HAP-1 (cell line): ENCODE data around the gene CPNE7.
"Not testable (repeated sequence)": the region's sequence is repeated elsewhere in the genome, so short reads cannot be mapped to it uniquely, and the experiment has no call there.

Experiments
- DNase-seq, 2 experiments: peaks; one replicate each; pipeline ENCODE4 v3.0.0-alpha.2; 2016 to 2020; ENCODE audit warnings: low spot score in 2 of 2
- H3K27me3 ChIP-seq: fragments of 250-450 bp; sonication (Bioruptor Pico); 2 replicates; pipeline ENCODE4 v1.5.1; 2020; ENCODE audit warnings: low read depth, mild to moderate bottlenecking, moderate library complexity
- H3K36me3 ChIP-seq: fragments of 250-450 bp; sonication (Bioruptor Pico); replicated peaks from 2 replicates; pipeline ENCODE4 v1.5.1; 2020; ENCODE audit warnings: mild to moderate bottlenecking
- H3K4me1 ChIP-seq: fragments of 250-450 bp; sonication (Bioruptor Pico); 2 replicates; pipeline ENCODE4 v1.5.1; 2020; ENCODE audit warnings: mild to moderate bottlenecking
- H3K4me3 ChIP-seq: fragments of 250-450 bp; sonication (Bioruptor Pico); 2 replicates; pipeline ENCODE4 v1.5.1; 2020; ENCODE audit warnings: mild to moderate bottlenecking, moderate library complexity
- H3K9me3 ChIP-seq: fragments of 250-450 bp; sonication (Bioruptor Pico); 2 replicates; pipeline ENCODE4 v1.5.1; 2020; ENCODE audit warnings: mild to moderate bottlenecking, moderate library complexity
- in situ Hi-C: fragments of 300-500 bp; cut with MboI; formaldehyde crosslinking; loops from 3 replicates; pipeline ENCODE4 v1.14.3; 2020; ENCODE audit warnings: low sequenced_read_pairs, inconsistent platforms, mixed read lengths

CPNE7 gene

GRCh38 chr16:89564476-89565255 lies 10.9 kb upstream of the CPNE7 start:
- H3K27me3 ChIP-seq, result no peaks in the 10 kb centered on the region
- peak overlapping the region; percentile 73 for H3K4me3 ChIP-seq
- H3K9me3 ChIP-seq, result no peaks in the 10 kb centered on the region
- peak in 1 of 2 experiments; percentile 64 for DNase-seq
- H3K36me3 ChIP-seq, result peaks cover 44% of the 10 kb centered on the region
- in situ Hi-C loops, result loop anchor here (25.0 kb wide), 1 partner anchor 752 kb away; the partner anchor contains the start of genes APRT and CDT1
- H3K4me1 ChIP-seq, result peaks cover 39% of the 10 kb centered on the region

GRCh38 chr16:89565256-89565505 lies 10.4 kb upstream of the CPNE7 start:
- Histone ChIP-seq H3K9me3 (no peaks in the 10 kb centered on the region), H3K4me1 (peaks cover 38% of the 10 kb centered on the region), H3K36me3 (peaks cover 44% of the 10 kb centered on the region), H3K27me3 (no peaks in the 10 kb centered on the region), H3K4me3 (peak overlapping the region; percentile 73; the same call in 1 of the 2 replicates)
- in situ Hi-C loops, result loop anchor here (25.0 kb wide), 1 partner anchor 753 kb away; the partner anchor contains the start of genes APRT and CDT1
- DNase-seq, result peak in 1 of 2 experiments; percentile 66

DNA sequence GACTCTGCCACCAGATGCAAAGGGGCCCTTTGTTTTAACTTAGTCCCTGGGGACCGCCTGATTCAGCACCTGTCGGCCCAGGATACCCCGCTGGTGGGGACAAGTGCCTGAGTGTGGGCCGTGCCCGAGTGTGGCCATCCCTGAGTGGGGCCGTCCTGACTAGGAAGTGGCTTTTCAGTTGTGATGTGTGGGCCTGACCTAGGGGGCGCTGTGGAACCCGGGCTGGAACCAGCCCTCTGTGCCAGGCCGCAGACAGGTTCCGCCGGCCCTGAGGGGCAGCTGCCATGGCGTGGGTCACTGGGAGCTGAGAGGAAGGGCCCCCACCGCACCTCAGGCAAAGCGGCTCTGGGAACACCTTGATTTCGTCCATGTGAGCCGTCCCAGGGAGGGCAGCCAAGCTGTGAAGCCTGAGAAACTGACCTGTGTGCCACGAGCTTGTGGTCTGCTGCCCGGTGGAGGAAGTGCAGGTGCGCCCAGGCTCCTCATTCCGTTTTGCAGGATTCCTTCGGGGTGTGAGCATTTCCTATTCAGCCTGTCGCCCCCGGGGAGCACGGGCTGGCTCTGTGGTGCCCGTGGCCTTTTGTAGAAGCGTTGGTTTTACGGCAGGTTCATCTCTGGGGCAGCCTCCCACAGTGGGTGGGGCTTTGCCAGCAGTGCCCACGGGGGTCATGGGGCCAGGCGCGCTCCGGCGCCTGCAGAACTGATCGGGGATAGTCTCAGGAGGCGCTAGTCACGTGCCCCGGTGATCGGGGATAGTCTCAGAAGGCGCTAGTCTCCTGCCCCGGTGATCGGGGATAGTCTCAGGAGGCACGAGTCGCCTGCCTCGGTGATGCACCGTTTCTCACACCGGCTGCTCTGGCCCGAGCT lies 9.8 kb upstream of the CPNE7 start:
- H3K4me1 ChIP-seq, result peaks cover 38% of the 10 kb centered on the region
- peak; percentile 40 to 87 for DNase-seq
- in situ Hi-C loops, result loop anchor here (25.0 kb wide), 1 partner anchor 753 kb away; the partner anchor contains the start of genes APRT and CDT1
- no peaks in the 10 kb centered on the region for H3K27me3 ChIP-seq
- peaks cover 43% of the 10 kb centered on the region for H3K36me3 ChIP-seq
- H3K9me3 ChIP-seq, result no peaks in the 10 kb centered on the region
- H3K4me3 ChIP-seq, result peak overlapping the region; percentile 73

DNA sequence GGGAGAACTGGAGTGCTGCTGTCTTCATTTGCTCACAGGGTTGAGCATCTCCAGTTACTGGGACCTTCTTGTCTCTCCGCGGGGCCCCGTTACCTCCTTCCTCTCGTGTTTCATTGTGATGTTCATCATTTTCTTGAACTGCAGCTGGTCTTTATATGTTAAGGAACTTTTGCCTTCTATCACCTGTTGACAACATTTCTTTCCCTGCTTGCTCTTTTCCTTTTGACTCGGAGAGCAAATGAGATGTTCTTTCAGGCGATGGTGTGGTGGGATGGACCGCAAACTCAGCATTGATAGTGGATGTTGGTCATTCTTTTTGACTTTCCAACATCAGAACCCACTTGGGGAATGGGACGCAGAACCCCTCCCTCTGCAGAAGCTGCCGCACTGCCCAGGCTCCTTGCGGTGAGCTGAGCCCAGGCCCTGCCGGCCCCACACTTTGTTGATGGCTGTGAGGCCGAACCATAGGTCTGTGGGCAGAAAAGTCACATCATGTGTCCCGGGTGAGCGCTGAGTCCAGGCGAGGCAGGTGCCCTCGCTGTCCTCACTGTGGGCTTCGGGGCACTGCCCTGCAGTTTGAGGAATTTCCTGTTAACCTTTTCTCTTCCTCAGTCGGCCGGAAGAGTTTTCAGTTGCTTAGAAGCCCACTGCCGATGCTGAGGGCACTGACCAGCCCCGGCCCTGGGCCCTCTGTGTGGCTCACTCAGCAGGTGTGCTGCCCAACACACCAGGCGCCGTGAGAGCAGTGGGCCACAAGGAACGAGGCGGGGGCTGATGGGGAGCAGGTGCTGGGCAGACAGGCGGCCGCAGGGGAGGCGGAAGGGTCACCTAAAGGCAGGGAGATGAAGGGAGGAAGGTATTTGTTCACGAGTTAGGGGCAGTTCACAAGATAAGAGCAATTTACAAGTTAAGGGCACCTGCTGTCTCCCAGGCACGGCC lies 7.6 kb upstream of the CPNE7 start:
- no peaks in the 10 kb centered on the region for H3K9me3 ChIP-seq
- no peaks in the 10 kb centered on the region for H3K27me3 ChIP-seq
- peaks cover 29% of the 10 kb centered on the region for H3K4me1 ChIP-seq
- no peak overlapping the region for H3K4me3 ChIP-seq
- H3K36me3 ChIP-seq, result peaks cover 21% of the 10 kb centered on the region
- no peak for DNase-seq
- in situ Hi-C loops, result loop anchor here (25.0 kb wide), 1 partner anchor 756 kb away; the partner anchor contains the start of genes APRT and CDT1

DNA sequence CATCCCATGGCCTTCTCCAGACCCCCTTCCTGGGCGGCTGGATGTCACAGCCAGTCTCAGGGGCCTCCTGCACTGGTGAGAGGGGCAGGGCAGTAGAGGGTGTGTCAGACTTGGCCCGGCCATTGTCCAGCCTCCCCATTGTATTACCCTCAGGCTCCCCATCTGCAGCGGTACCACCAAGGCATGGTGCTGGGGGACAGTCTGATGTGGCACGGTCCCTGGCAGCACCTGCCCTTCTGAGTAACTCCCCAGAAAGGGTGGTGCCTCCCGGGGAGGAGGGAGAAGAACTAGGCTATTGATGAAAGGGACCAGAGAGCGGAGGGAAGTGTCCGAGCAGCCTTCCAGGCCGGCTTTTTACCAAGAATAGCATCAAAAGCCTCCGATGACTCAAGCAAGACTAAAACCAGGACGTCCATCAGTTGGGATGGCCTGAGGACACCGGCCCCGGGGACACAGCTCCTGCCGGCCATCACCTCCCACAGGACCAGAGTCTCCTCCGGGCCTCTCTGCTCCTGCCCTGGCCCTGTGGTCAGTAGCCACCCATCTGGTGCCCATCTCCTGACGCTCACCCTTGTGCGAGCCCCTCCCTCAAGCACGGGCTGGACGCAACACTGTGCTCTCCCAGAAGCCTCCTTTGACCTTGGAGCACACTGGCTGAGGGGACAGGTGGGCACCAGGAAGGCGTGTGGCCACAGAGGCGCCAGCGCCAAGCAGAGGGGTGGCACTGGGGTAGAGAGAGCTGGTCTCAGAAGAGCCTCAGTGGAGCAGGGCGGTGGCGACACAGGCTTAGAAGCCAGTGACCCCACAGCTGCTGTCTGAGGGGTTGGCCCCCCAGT lies 5.8 kb upstream of the CPNE7 start:
- Histone ChIP-seq H3K36me3 (peaks cover 3% of the 10 kb centered on the region), H3K9me3 (no peaks in the 10 kb centered on the region), H3K4me3 (no peak overlapping the region), H3K27me3 (no peaks in the 10 kb centered on the region), H3K4me1 (peaks cover 17% of the 10 kb centered on the region)
- in situ Hi-C loops, result loop anchor here (25.0 kb wide), 1 partner anchor 757 kb away; the partner anchor contains the start of genes APRT and CDT1
- no peak for DNase-seq

GRCh38 chr16:89570342-89570923 lies 5.1 kb upstream of the CPNE7 start:
- Histone ChIP-seq H3K4me3 (no peak overlapping the region), H3K36me3 (no peaks in the 10 kb centered on the region), H3K9me3 (no peaks in the 10 kb centered on the region), H3K4me1 (peaks cover 10% of the 10 kb centered on the region), H3K27me3 (no peaks in the 10 kb centered on the region)
- no peak for DNase-seq
- in situ Hi-C loops, result loop anchor here (25.0 kb wide), 1 partner anchor 758 kb away; the partner anchor contains the start of genes APRT and CDT1

DNA sequence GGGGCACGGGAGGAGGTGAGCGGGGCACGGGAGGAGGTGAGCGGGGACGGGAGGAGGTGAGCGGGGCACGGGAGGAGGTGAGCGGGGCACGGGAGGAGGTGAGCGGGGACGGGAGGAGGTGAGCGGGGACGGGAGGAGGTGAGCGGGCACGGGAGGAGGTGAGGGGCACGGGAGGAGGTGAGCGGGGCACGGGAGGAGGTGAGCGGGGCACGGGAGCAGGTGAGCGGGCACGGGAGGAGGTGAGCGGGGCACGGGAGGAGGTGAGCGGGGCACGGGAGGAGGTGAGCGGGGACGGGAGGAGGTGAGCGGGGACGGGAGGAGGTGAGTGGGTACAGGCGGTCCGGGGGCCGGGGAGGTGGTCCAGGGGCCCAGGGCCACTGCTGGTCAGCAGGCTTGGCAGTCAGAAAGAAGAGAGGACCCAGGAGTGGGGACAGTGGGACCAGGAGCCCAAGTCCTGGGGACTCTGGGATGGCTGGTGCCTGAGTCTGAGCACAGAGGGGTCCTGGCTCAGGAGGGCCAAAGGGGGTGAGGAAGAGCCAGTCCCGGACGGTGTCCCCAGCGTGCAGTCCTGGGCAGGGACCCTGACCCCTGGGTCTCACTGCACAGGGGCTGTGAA lies 4.5 kb upstream of the CPNE7 start:
- in situ Hi-C loops, result loop anchor here (25.0 kb wide), 1 partner anchor 759 kb away; the partner anchor contains the start of genes APRT and CDT1
- H3K4me1 ChIP-seq, H3K9me3 ChIP-seq, H3K4me3 ChIP-seq, H3K27me3 ChIP-seq, H3K36me3 ChIP-seq, DNase-seq: not testable (repeated sequence)

GRCh38 chr16:89571636-89572035 lies 3.9 kb upstream of the CPNE7 start:
- Histone ChIP-seq H3K9me3 (no peaks in the 10 kb centered on the region), H3K4me3 (no peak overlapping the region), H3K4me1 (peaks cover 6% of the 10 kb centered on the region), H3K27me3 (no peaks in the 10 kb centered on the region), H3K36me3 (no peaks in the 10 kb centered on the region)
- in situ Hi-C loops, result loop anchor here (25.0 kb wide), 1 partner anchor 759 kb away; the partner anchor contains the start of genes APRT and CDT1
- DNase-seq, result no peak

DNA sequence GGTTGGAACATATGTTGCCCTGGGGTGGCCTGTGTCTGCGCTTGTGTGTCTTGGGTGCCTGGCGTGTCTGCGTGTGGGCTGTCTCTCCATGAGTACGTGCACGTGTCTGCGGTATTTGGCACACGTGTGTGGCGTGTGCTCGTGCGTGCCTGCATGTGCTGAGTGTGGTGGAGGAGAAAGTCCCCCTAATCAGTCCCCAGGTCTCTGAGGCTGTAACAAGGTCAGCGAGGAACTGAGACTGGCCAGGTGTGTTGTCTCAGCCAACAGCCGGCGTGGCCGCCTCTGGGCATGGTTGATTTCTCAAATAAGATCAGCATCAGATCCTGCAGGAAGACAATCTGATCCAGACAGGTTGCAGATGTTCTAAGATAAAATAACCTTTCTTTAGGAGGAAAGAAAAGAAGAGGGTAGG lies 3.5 kb upstream of the CPNE7 start:
- H3K4me3 ChIP-seq, result no peak overlapping the region
- peaks cover 6% of the 10 kb centered on the region for H3K4me1 ChIP-seq
- H3K27me3 ChIP-seq, result no peaks in the 10 kb centered on the region
- H3K9me3 ChIP-seq, result no peaks in the 10 kb centered on the region
- peaks cover 3% of the 10 kb centered on the region for H3K36me3 ChIP-seq
- DNase-seq, result no peak
- in situ Hi-C loops, result loop anchor here (25.0 kb wide), 1 partner anchor 760 kb away; the partner anchor contains the start of genes APRT and CDT1

DNA sequence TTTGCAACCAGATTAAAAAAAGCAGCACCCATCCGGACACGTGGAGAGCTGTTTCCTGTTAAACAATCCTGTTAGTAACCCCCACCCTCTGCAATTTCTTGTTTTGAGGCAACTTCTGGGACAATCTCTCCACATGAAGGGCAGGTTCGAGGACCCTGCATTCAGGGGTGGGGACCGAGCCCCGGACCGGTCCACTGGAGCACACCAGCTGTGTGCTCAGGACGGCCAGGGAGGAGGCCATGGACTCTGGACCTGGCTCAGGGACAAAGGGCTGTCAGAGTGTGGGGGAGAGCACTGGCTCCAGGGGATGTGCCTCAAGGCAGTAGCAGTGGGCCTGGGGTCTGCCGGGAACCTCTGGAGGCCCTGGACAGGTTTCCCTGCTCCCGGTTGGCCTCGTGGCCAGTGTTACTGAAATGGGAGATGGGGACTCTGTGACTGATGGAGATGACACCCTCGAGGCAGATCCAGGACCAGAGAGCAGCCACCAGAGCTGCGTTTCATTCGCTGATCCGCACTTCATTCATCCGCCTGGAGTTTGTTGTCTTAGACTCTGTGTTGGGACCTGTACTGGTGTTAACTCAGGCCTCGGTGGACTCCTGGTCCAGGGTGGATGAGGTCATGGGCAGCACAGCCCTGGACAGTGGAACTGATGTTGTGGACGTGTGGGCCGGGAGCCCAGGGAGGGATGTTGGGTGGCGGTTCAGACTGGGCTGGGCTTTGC lies 2.9 kb upstream of the CPNE7 start:
- in situ Hi-C loops, result loop anchor here (25.0 kb wide), 1 partner anchor 760 kb away; the partner anchor contains the start of genes APRT and CDT1
- H3K4me1 ChIP-seq, result peaks cover 6% of the 10 kb centered on the region
- H3K27me3 ChIP-seq, result no peaks in the 10 kb centered on the region
- no peaks in the 10 kb centered on the region for H3K9me3 ChIP-seq
- no peak for DNase-seq
- peaks cover 8% of the 10 kb centered on the region for H3K36me3 ChIP-seq
- H3K4me3 ChIP-seq, result no peak overlapping the region
